ENCODE results near the gene FBXO34.

The FBXO34 gene

GRCh38 chr14:55387121-55387520 is 115.9 kb downstream of the FBXO34 start:
- H3K27ac ChIP-seq (ENCODE audit: low read depth, low read length) = no peak overlapping the region
- no peak overlapping the region for H3K4me3 ChIP-seq (ENCODE audit: insufficient read depth, low read length, poor library complexity, severe bottlenecking)
- no peak for TF ChIP-seq EZH2phosphoT487 (conservative IDR thresholded peaks at IDR 0.05; ENCODE audit: low read length)
- TF ChIP-seq, protein P1, sequence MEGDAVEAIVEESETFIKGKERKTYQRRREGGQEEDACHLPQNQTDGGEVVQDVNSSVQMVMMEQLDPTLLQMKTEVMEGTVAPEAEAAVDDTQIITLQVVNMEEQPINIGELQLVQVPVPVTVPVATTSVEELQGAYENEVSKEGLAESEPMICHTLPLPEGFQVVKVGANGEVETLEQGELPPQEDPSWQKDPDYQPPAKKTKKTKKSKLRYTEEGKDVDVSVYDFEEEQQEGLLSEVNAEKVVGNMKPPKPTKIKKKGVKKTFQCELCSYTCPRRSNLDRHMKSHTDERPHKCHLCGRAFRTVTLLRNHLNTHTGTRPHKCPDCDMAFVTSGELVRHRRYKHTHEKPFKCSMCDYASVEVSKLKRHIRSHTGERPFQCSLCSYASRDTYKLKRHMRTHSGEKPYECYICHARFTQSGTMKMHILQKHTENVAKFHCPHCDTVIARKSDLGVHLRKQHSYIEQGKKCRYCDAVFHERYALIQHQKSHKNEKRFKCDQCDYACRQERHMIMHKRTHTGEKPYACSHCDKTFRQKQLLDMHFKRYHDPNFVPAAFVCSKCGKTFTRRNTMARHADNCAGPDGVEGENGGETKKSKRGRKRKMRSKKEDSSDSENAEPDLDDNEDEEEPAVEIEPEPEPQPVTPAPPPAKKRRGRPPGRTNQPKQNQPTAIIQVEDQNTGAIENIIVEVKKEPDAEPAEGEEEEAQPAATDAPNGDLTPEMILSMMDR (IDR thresholded peaks at IDR 0.05; ENCODE audit: insufficient read depth, low read length, poor library complexity, severe bottlenecking) = no peak
- no peak overlapping the region for H3K9ac ChIP-seq (ENCODE audit: low read length)
- H3F3A ChIP-seq (ENCODE audit: insufficient read depth) = no peaks in the 10 kb centered on the region
- H3K4me2 ChIP-seq (ENCODE audit: low read depth, low read length, poor library complexity, severe bottlenecking) = no peak overlapping the region
- no peak overlapping the region for H2AFZ ChIP-seq (ENCODE audit: low read depth, low read length, severe bottlenecking)
- no peaks in the 10 kb centered on the region for H3K9me2 ChIP-seq (replicated peaks; ENCODE audit: insufficient read depth, low read length)
- H3K79me2 ChIP-seq (ENCODE audit: insufficient read depth, low read length) = no peaks in the 10 kb centered on the region
- H3K27me3 ChIP-seq (ENCODE audit: low read length) = no peaks in the 10 kb centered on the region
- H4K20me1 ChIP-seq (ENCODE audit: low read depth, low read length) = no peaks in the 10 kb centered on the region
- no peaks in the 10 kb centered on the region for H3K36me3 ChIP-seq (ENCODE audit: low read length)
- H3K9me3 ChIP-seq (ENCODE audit: insufficient read depth, low read length) = no peaks in the 10 kb centered on the region

GRCh38 chr14:55388160-55388559 is 116.9 kb downstream of the FBXO34 start:
- H3K9ac ChIP-seq (ENCODE audit: low read length) = no peak overlapping the region
- H3K4me2 ChIP-seq (ENCODE audit: low read depth, low read length, poor library complexity, severe bottlenecking) = no peak overlapping the region
- H3K27ac ChIP-seq (ENCODE audit: low read depth, low read length) = no peak overlapping the region

GRCh38 chr14:55389330-55389729 is 118.1 kb downstream of the FBXO34 start:
- Histone ChIP-seq H3K36me3 (ENCODE audit: low read length) (no peaks in the 10 kb centered on the region), H2AFZ (ENCODE audit: low read depth, low read length, severe bottlenecking) (no peak overlapping the region), H3F3A (ENCODE audit: insufficient read depth) (no peaks in the 10 kb centered on the region), H3K79me2 (ENCODE audit: insufficient read depth, low read length) (no peaks in the 10 kb centered on the region), H3K4me3 (ENCODE audit: insufficient read depth, low read length, poor library complexity, severe bottlenecking) (no peak overlapping the region), H3K27me3 (ENCODE audit: low read length) (no peaks in the 10 kb centered on the region), H3K9ac (ENCODE audit: low read length) (no peak overlapping the region), H3K9me2 (replicated peaks; ENCODE audit: insufficient read depth, low read length) (no peaks in the 10 kb centered on the region), H3K9me3 (ENCODE audit: insufficient read depth, low read length) (no peaks in the 10 kb centered on the region), H4K20me1 (ENCODE audit: low read depth, low read length) (no peaks in the 10 kb centered on the region), H3K27ac (ENCODE audit: low read depth, low read length) (no peak overlapping the region), H3K4me2 (ENCODE audit: low read depth, low read length, poor library complexity, severe bottlenecking) (no peak overlapping the region)
- TF ChIP-seq, protein P1 (IDR thresholded peaks at IDR 0.05; ENCODE audit: insufficient read depth, low read length, poor library complexity, severe bottlenecking) = no peak
- no peak for TF ChIP-seq EZH2phosphoT487 (conservative IDR thresholded peaks at IDR 0.05; ENCODE audit: low read length)

More at GRCh38 chr14:55388160-55388559, 116.9 kb downstream of the FBXO34 start:
- TF ChIP-seq, protein P1 (IDR thresholded peaks at IDR 0.05; ENCODE audit: insufficient read depth, low read length, poor library complexity, severe bottlenecking) = no peak
- TF ChIP-seq EZH2phosphoT487 (conservative IDR thresholded peaks at IDR 0.05; ENCODE audit: low read length) = no peak
- Histone ChIP-seq H3K79me2 (ENCODE audit: insufficient read depth, low read length) (no peaks in the 10 kb centered on the region), H3F3A (ENCODE audit: insufficient read depth) (no peaks in the 10 kb centered on the region), H3K9me3 (ENCODE audit: insufficient read depth, low read length) (no peaks in the 10 kb centered on the region), H3K36me3 (ENCODE audit: low read length) (no peaks in the 10 kb centered on the region), H4K20me1 (ENCODE audit: low read depth, low read length) (no peaks in the 10 kb centered on the region), H3K27me3 (ENCODE audit: low read length) (no peaks in the 10 kb centered on the region), H2AFZ (ENCODE audit: low read depth, low read length, severe bottlenecking) (no peak overlapping the region), H3K9me2 (replicated peaks; ENCODE audit: insufficient read depth, low read length) (no peaks in the 10 kb centered on the region), H3K4me3 (ENCODE audit: insufficient read depth, low read length, poor library complexity, severe bottlenecking) (no peak overlapping the region)
